H9 (cell line): ENCODE results near the gene MICB. TPM values are rescaled to one million over a fixed set of nuclear protein-coding genes. Genes with fewer than 3 reads are reported as not detected.

ENCODE experiments used
- DNase-seq: peaks from one replicate; pipeline ENCODE4 v3.0.0-alpha.2; 2017
- H2AFZ ChIP-seq: one replicate; pipeline ENCODE4 v1.6.1; 2013; ENCODE audit warnings: mild to moderate bottlenecking, low read length, control low read depth, moderate library complexity
- H2AK5ac ChIP-seq: 2 replicates; pipeline ENCODE4 v1.6.1; 2013; ENCODE audit warnings: low read length, control low read depth, mixed read lengths; ENCODE audit not compliant: insufficient read length
- H2BK120ac ChIP-seq: one replicate; pipeline ENCODE4 v1.6.1; 2013; ENCODE audit warnings: low read depth, mild to moderate bottlenecking, low read length, control low read depth, inconsistent platforms; ENCODE audit not compliant: poor library complexity, severe bottlenecking
- H2BK12ac ChIP-seq: 2 replicates; pipeline ENCODE4 v1.6.1; 2013; ENCODE audit warnings: low read length, control low read depth, mixed read lengths, low read depth; ENCODE audit not compliant: insufficient read length
- H2BK15ac ChIP-seq: 2 replicates; pipeline ENCODE4 v1.6.1; 2013; ENCODE audit warnings: low read depth, low read length, control low read depth
- H2BK20ac ChIP-seq: one replicate; pipeline ENCODE4 v1.6.1; 2013; ENCODE audit warnings: low read depth, mild to moderate bottlenecking, low read length, control low read depth, inconsistent platforms; ENCODE audit not compliant: poor library complexity, severe bottlenecking
- H2BK5ac ChIP-seq: 2 replicates; pipeline ENCODE4 v1.6.1; 2013; ENCODE audit warnings: low read length, control low read depth, mixed read lengths; ENCODE audit not compliant: insufficient read length
- H3K14ac ChIP-seq: 2 replicates; pipeline ENCODE4 v1.6.1; 2013; ENCODE audit warnings: low read length, control low read depth; ENCODE audit not compliant: insufficient read depth
- H3K18ac ChIP-seq: 2 replicates; pipeline ENCODE4 v1.6.1; 2013; ENCODE audit warnings: low read depth, mild to moderate bottlenecking, mixed read lengths, low read length, control low read depth; ENCODE audit not compliant: insufficient read length
- H3K23ac ChIP-seq: 2 replicates; pipeline ENCODE4 v1.6.1; 2013; ENCODE audit warnings: low read length, control low read depth, mixed read lengths, low read depth; ENCODE audit not compliant: insufficient read length
- H3K23me2 ChIP-seq: 2 replicates; pipeline ENCODE4 v1.6.1; 2013; ENCODE audit warnings: low read depth, mild to moderate bottlenecking, mixed read lengths, low read length, control low read depth; ENCODE audit not compliant: insufficient read length, poor library complexity, severe bottlenecking
- H3K27ac ChIP-seq: 2 replicates; pipeline ENCODE4 v1.5.1; 2013; ENCODE audit warnings: low read length, control low read depth, mixed read lengths, low read depth; ENCODE audit not compliant: insufficient read length
- H3K27me3 ChIP-seq: 2 replicates; pipeline ENCODE4 v1.6.1; 2013; ENCODE audit warnings: low read length, control low read depth, inconsistent platforms; ENCODE audit not compliant: insufficient read depth
- H3K4ac ChIP-seq: 2 replicates; pipeline ENCODE4 v1.6.1; 2013; ENCODE audit warnings: low read depth, mild to moderate bottlenecking, control low read depth, inconsistent platforms, low read length, moderate library complexity
- H3K4me1 ChIP-seq: 2 replicates; pipeline ENCODE4 v1.6.1; 2013; ENCODE audit warnings: low read length, control low read depth, inconsistent platforms; ENCODE audit not compliant: insufficient read depth
- H3K4me2 ChIP-seq: 2 replicates; pipeline ENCODE4 v1.6.1; 2013; ENCODE audit warnings: low read length, control low read depth, mixed read lengths; ENCODE audit not compliant: insufficient read length, insufficient read depth
- H3K56ac ChIP-seq: 2 replicates; pipeline ENCODE4 v1.6.1; 2013; ENCODE audit warnings: low read depth, mild to moderate bottlenecking, mixed read lengths, low read length, control low read depth; ENCODE audit not compliant: insufficient read length
- H3K79me1 ChIP-seq: 2 replicates; pipeline ENCODE4 v1.6.1; 2013; ENCODE audit warnings: low read depth, mild to moderate bottlenecking, moderate library complexity, low read length, control low read depth, inconsistent platforms; ENCODE audit not compliant: insufficient read depth, poor library complexity, severe bottlenecking
- H3K79me2 ChIP-seq: 2 replicates; pipeline ENCODE4 v1.6.1; 2013; ENCODE audit warnings: low read length, control low read depth, inconsistent platforms; ENCODE audit not compliant: insufficient read depth
- H3K9ac ChIP-seq: 2 replicates; pipeline ENCODE4 v1.6.1; 2013; ENCODE audit warnings: low read length, control low read depth, mixed read lengths; ENCODE audit not compliant: insufficient read length; ENCODE audit errors: extremely low read depth
- H3K9me3 ChIP-seq: one replicate; pipeline ENCODE4 v1.6.1; 2013; ENCODE audit warnings: low read depth, low read length, inconsistent platforms; ENCODE audit not compliant: control insufficient read depth
- H3T11ph ChIP-seq: one replicate; pipeline ENCODE4 v1.6.1; 2013; ENCODE audit warnings: mild to moderate bottlenecking, low read length, control low read depth, inconsistent platforms
- H4K20me1 ChIP-seq: one replicate; pipeline ENCODE4 v1.6.1; 2013; ENCODE audit not compliant: control insufficient read depth, insufficient read length, insufficient read depth
- H4K5ac ChIP-seq: 2 replicates; pipeline ENCODE4 v1.6.1; 2013; ENCODE audit warnings: low read depth, mild to moderate bottlenecking, mixed read lengths, low read length, control low read depth; ENCODE audit not compliant: insufficient read length
- H4K8ac ChIP-seq: replicated peaks from 2 replicates; pipeline ENCODE4 v1.6.1; 2013; ENCODE audit warnings: low read length, control low read depth, mixed read lengths, low read depth; ENCODE audit not compliant: insufficient read length
- H4K91ac ChIP-seq: 2 replicates; pipeline ENCODE4 v1.6.1; 2013; ENCODE audit warnings: low read depth, mild to moderate bottlenecking, moderate library complexity, mixed read lengths, low read length, control low read depth; ENCODE audit not compliant: insufficient read length
- H3K27ac Mint-ChIP-seq, 3 experiments: 2 replicates in 2 of 3; 3 replicates in 1 of 3; pipeline ENCODE4 v1.8.0; 2020 to 2021; ENCODE audit warnings: mixed read lengths in 3 of 3, mild to moderate bottlenecking in 1 of 3, moderate library complexity in 1 of 3
- H3K27me3 Mint-ChIP-seq: 2 replicates; pipeline ENCODE4 v1.8.0; 2021; ENCODE audit warnings: low read depth, mild to moderate bottlenecking, moderate library complexity, mixed read lengths
- H3K36me3 Mint-ChIP-seq, 3 experiments: 2 replicates in 2 of 3; 3 replicates in 1 of 3; pipeline ENCODE4 v1.8.0; 2020 to 2021; ENCODE audit warnings: low read depth in 3 of 3, mixed read lengths in 3 of 3; ENCODE audit not compliant: insufficient read depth in 1 of 3
- H3K4me1 Mint-ChIP-seq, 2 experiments: 2 replicates each; pipeline ENCODE4 v1.8.0; 2020; ENCODE audit warnings: mixed read lengths in 2 of 2
- H3K4me3 Mint-ChIP-seq, 2 experiments: 2 replicates in 1 of 2; 3 replicates in 1 of 2; pipeline ENCODE4 v1.8.0; 2020 to 2021; ENCODE audit warnings: mild to moderate bottlenecking in 2 of 2, mixed read lengths in 2 of 2, moderate library complexity in 1 of 2
- H3K9me3 Mint-ChIP-seq, 2 experiments: 2 replicates in 1 of 2; 3 replicates in 1 of 2; pipeline ENCODE4 v1.8.0; 2020; ENCODE audit warnings: mild to moderate bottlenecking in 2 of 2, mixed read lengths in 2 of 2, moderate library complexity in 1 of 2
- WGBS: extraction: QIAGEN DNeasy Blood & Tissue Kit; methylation state at CpG from one replicate; pipeline ENCODE4 v1.1.7; 2013; ENCODE audit warnings: missing lambda C conversion rate, low lambda C conversion rate, mixed read lengths; ENCODE audit not compliant: insufficient read length; ENCODE audit errors: extremely low coverage; 5-methylcytosine and 5-hydroxymethylcytosine counted together
- total RNA-seq: library from RNA; stranded (reverse); gene quantifications from 2 replicates; pipeline ENCODE4 v1.2.1, GENCODE V29; 2021
- TF ChIP-seq, protein P1 (sequence below): fragments of 200-600 bp; sonication (generic); conservative IDR thresholded peaks from 3 replicates; pipeline ENCODE4 v1.8.0; 2021; ENCODE audit warnings: antibody characterized with exemption, mild to moderate bottlenecking

MICB gene
- total RNA-seq, 1 experiment from 2014 or later = 6.2 TPM

GRCh38 chr6:31462964-31463870, 34.7 kb upstream of the MICB start:
- no peaks in the 10 kb centered on the region for H3K9me3 ChIP-seq
- TF ChIP-seq, protein P1, sequence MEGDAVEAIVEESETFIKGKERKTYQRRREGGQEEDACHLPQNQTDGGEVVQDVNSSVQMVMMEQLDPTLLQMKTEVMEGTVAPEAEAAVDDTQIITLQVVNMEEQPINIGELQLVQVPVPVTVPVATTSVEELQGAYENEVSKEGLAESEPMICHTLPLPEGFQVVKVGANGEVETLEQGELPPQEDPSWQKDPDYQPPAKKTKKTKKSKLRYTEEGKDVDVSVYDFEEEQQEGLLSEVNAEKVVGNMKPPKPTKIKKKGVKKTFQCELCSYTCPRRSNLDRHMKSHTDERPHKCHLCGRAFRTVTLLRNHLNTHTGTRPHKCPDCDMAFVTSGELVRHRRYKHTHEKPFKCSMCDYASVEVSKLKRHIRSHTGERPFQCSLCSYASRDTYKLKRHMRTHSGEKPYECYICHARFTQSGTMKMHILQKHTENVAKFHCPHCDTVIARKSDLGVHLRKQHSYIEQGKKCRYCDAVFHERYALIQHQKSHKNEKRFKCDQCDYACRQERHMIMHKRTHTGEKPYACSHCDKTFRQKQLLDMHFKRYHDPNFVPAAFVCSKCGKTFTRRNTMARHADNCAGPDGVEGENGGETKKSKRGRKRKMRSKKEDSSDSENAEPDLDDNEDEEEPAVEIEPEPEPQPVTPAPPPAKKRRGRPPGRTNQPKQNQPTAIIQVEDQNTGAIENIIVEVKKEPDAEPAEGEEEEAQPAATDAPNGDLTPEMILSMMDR = no peak
- Mint-ChIP-seq H3K9me3 (no peaks in the 10 kb centered on the region), H3K27me3 (peaks cover 18% of the 10 kb centered on the region), H3K27ac (peak overlapping the region in 1 of 3 experiments; percentile 64; a peak in 1 of 7 replicates), H3K4me3 (peak overlapping the region; percentile 65 to 77), H3K36me3 (peaks cover 0 to 3% (median 0%) of the 10 kb centered on the region in 3 experiments; a peak in 1 of 7 replicates), H3K4me1 (peaks cover 12 to 19% of the 10 kb centered on the region in 2 experiments)
- H3K18ac ChIP-seq = peak overlapping the region; percentile 74
- no peak overlapping the region for H2AK5ac ChIP-seq
- no peaks in the 10 kb centered on the region for H3K79me2 ChIP-seq
- H3K56ac ChIP-seq = no peak overlapping the region
- peak overlapping the region; percentile 71; the same call in 1 of the 2 replicates for H3K14ac ChIP-seq
- H3K23me2 ChIP-seq = no peaks in the 10 kb centered on the region
- WGBS = no CpG with 5 or more reads among the region's 29 CpGs
- H2BK12ac ChIP-seq = no peak overlapping the region
- no peak overlapping the region for H4K5ac ChIP-seq
- no peak overlapping the region for H3T11ph ChIP-seq
- H2BK120ac ChIP-seq = no peak overlapping the region
- no peak overlapping the region for H2BK20ac ChIP-seq
- H3K9ac ChIP-seq = no peak overlapping the region
- no peaks in the 10 kb centered on the region for H4K20me1 ChIP-seq
- H3K79me1 ChIP-seq = no peaks in the 10 kb centered on the region
- no peak overlapping the region for H3K27ac ChIP-seq
- H2BK15ac ChIP-seq = no peak overlapping the region
- no peak overlapping the region for H2AFZ ChIP-seq
- H3K4me1 ChIP-seq = peaks cover 6% of the 10 kb centered on the region; the same call in 1 of the 2 replicates
- peak; percentile 95 for DNase-seq
- no peak overlapping the region for H2BK5ac ChIP-seq
- H4K8ac ChIP-seq = no peak overlapping the region
- H3K27me3 ChIP-seq = no peaks in the 10 kb centered on the region
- peak overlapping the region; percentile 46 for H3K4me2 ChIP-seq
- H3K23ac ChIP-seq = no peak overlapping the region
- H4K91ac ChIP-seq = no peak overlapping the region
- H3K4ac ChIP-seq = no peak overlapping the region
